Measurements from ENCODE around the gene CYLD.

The CYLD gene

DNA sequence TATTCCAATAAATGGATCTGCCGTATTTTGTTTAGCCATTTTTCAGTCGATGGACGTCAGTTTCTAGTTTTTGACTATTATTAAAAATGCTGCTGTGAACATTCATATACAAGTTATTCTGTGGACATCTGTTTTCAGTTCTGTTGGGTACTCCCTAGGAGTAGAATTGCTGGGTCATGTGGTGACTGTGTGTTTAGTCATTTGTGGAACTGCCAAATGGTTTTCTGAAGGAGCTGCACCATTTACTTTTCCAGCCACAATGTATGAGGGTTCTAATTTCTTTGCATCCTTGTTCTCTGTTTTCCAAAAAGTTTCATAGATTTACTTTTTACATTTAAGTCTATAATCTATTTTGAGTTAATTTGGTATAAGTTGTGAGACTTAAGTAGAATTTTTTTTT, 29.5 kb downstream of the CYLD start:
- no peaks in the 10 kb centered on the region for H3K36me3 ChIP-seq (ENCODE audit: control insufficient read depth in 2 of 2, insufficient read depth in 1 of 2, low read length in 2 of 2)
- no peak for TF ChIP-seq WT1 (tag by site-specific recombination; IDR thresholded peaks at IDR 0.05)
- ChIA-PET CTCF (interaction anchor here (1.7 kb wide), 1 partner anchor 35 kb away, joined by 3 read pairs; no protein-coding TSS in a partner anchor), POLR2A (no interaction called here)
- H3K9me3 ChIP-seq (ENCODE audit: control insufficient read depth, insufficient read depth, low read depth, low read length), result no peaks in the 10 kb centered on the region
- H3K27ac ChIP-seq (ENCODE audit: extremely low read depth, low read depth, low read length), result no peak overlapping the region
- no peaks in the 10 kb centered on the region for H3K4me1 ChIP-seq (ENCODE audit: control insufficient read depth, insufficient read depth, low read length)
- H3K4me3 ChIP-seq (ENCODE audit: low read depth, low read length), result no peak overlapping the region

DNA sequence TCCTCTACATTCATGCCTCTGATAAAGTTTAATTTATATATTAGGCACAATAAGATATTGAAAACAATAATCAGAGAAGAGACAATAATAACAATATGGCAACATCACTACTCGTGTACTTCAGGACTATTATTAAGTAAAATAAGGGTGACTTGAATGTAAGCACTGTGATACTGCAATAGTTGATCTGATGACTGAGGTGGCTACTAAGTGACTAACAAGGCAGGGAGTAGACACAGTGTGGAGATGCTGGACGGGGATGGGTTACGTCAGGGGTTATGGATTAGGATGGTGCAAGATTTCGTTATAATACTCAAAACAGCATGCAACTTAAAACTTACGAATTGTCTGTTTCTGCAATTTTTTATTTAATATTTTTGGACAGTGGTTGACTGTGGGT, 32.5 kb downstream of the CYLD start:
- peaks cover 0 to 7% of the 10 kb centered on the region in 2 experiments; a peak in 1 of 3 replicates for H3K36me3 ChIP-seq (ENCODE audit: control insufficient read depth in 2 of 2, insufficient read depth in 1 of 2, low read length in 2 of 2)
- H3K4me3 ChIP-seq (ENCODE audit: low read depth, low read length), result no peak overlapping the region
- CTCF ChIA-PET, result no interaction called here
- TF ChIP-seq, protein P1, sequence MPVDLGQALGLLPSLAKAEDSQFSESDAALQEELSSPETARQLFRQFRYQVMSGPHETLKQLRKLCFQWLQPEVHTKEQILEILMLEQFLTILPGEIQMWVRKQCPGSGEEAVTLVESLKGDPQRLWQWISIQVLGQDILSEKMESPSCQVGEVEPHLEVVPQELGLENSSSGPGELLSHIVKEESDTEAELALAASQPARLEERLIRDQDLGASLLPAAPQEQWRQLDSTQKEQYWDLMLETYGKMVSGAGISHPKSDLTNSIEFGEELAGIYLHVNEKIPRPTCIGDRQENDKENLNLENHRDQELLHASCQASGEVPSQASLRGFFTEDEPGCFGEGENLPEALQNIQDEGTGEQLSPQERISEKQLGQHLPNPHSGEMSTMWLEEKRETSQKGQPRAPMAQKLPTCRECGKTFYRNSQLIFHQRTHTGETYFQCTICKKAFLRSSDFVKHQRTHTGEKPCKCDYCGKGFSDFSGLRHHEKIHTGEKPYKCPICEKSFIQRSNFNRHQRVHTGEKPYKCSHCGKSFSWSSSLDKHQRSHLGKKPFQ (tag by site-specific recombination; IDR thresholded peaks at IDR 0.05), result no peak
- TF ChIP-seq ZNF626 (tag by site-specific recombination; IDR thresholded peaks at IDR 0.05) (no peak), ZNF624 (tag by site-specific recombination; IDR thresholded peaks at IDR 0.05) (no peak), MZF1 (tag by site-specific recombination; IDR thresholded peaks at IDR 0.05; ENCODE audit: borderline replicate concordance) (no peak), ZNF621 (tag by site-specific recombination; IDR thresholded peaks at IDR 0.05) (no peak), ZNF239 (tag by site-specific recombination; IDR thresholded peaks at IDR 0.05) (no peak), TRIM28 (IDR thresholded peaks at IDR 0.05; ENCODE audit: borderline replicate concordance, low read length) (no peak)
- TF ChIP-seq, protein P2, sequence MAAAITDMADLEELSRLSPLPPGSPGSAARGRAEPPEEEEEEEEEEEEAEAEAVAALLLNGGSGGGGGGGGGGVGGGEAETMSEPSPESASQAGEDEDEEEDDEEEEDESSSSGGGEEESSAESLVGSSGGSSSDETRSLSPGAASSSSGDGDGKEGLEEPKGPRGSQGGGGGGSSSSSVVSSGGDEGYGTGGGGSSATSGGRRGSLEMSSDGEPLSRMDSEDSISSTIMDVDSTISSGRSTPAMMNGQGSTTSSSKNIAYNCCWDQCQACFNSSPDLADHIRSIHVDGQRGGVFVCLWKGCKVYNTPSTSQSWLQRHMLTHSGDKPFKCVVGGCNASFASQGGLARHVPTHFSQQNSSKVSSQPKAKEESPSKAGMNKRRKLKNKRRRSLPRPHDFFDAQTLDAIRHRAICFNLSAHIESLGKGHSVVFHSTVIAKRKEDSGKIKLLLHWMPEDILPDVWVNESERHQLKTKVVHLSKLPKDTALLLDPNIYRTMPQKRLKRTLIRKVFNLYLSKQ (tag by site-specific recombination; IDR thresholded peaks at IDR 0.05; ENCODE audit: borderline replicate concordance), result no peak
- TF ChIP-seq, protein P3, sequence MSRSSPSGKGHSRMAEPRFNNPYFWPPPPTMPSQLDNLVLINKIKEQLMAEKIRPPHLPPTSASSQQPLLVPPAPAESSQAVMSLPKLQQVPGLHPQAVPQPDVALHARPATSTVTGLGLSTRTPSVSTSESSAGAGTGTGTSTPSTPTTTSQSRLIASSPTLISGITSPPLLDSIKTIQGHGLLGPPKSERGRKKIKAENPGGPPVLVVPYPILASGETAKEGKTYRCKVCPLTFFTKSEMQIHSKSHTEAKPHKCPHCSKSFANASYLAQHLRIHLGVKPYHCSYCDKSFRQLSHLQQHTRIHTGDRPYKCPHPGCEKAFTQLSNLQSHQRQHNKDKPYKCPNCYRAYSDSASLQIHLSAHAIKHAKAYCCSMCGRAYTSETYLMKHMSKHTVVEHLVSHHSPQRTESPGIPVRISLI (tag by site-specific recombination; IDR thresholded peaks at IDR 0.05), result no peak
- POLR2A ChIA-PET, result no interaction called here
- no peaks in the 10 kb centered on the region for H3K9me3 ChIP-seq (ENCODE audit: control insufficient read depth, insufficient read depth, low read depth, low read length)
- H3K4me1 ChIP-seq (ENCODE audit: control insufficient read depth, insufficient read depth, low read length), result no peaks in the 10 kb centered on the region
- no peak overlapping the region for H3K27ac ChIP-seq (ENCODE audit: extremely low read depth, low read depth, low read length)

DNA sequence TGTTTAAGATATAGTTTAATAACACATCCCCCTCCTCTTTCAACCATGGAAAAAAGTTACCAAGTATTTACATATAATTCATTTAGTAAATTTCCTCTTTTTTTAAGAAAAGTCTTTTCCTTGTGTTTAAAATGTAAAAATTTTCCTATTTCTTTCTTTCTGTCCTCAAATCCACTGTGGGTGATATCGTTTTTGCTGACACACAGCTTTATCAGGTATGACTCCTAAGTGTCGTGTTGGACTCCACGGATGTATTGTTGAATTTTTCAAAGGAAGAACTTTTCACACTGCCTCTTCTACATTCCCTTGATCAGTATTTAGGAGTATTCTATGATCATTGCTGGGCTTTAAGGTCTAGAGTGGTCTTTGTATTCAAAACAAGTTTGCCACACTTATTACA, 33.1 kb downstream of the CYLD start:
- TF ChIP-seq KLF9 (tag by site-specific recombination; IDR thresholded peaks at IDR 0.05; ENCODE audit: low read depth), result no peak
- no peak for TF ChIP-seq ZNF274 (IDR thresholded peaks at IDR 0.05; ENCODE audit: low read length)
- no peak for TF ChIP-seq ZNF274 (tag by site-specific recombination; IDR thresholded peaks at IDR 0.05; ENCODE audit: borderline replicate concordance)
- TF ChIP-seq ZBTB20 (tag by site-specific recombination; IDR thresholded peaks at IDR 0.05), result no peak
- TF ChIP-seq ZNF266 (tag by site-specific recombination; IDR thresholded peaks at IDR 0.05; ENCODE audit: low read depth), result no peak
- TF ChIP-seq, protein P4, sequence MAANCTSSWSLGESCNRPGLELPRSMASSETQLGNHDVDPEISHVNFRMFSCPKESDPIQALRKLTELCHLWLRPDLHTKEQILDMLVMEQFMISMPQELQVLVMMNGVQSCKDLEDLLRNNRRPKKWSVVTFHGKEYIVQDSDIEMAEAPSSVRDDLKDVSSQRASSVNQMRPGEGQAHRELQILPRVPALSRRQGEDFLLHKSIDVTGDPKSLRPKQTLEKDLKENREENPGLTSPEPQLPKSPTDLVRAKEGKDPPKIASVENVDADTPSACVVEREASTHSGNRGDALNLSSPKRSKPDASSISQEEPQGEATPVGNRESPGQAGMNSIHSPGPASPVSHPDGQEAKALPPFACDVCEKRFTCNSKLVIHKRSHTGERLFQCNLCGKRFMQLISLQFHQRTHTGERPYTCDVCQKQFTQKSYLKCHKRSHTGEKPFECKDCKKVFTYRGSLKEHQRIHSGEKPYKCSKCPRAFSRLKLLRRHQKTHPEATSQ (tag by site-specific recombination; IDR thresholded peaks at IDR 0.05), result no peak
- no peak for TF ChIP-seq ZNF626 (tag by site-specific recombination; IDR thresholded peaks at IDR 0.05)
- TF ChIP-seq ZNF394 (tag by site-specific recombination; IDR thresholded peaks at IDR 0.05; ENCODE audit: borderline replicate concordance), result no peak
- TF ChIP-seq ZBTB17 (tag by site-specific recombination; IDR thresholded peaks at IDR 0.05), result no peak
- TF ChIP-seq, protein P5, sequence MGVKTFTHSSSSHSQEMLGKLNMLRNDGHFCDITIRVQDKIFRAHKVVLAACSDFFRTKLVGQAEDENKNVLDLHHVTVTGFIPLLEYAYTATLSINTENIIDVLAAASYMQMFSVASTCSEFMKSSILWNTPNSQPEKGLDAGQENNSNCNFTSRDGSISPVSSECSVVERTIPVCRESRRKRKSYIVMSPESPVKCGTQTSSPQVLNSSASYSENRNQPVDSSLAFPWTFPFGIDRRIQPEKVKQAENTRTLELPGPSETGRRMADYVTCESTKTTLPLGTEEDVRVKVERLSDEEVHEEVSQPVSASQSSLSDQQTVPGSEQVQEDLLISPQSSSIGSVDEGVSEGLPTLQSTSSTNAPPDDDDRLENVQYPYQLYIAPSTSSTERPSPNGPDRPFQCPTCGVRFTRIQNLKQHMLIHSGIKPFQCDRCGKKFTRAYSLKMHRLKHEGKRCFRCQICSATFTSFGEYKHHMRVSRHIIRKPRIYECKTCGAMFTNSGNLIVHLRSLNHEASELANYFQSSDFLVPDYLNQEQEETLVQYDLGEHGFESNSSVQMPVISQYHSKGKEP (tag by site-specific recombination; IDR thresholded peaks at IDR 0.05), result no peak
- Histone ChIP-seq H3K27ac (ENCODE audit: extremely low read depth, low read depth, low read length) (no peak overlapping the region), H3K4me3 (ENCODE audit: low read depth, low read length) (no peak overlapping the region), H3K9me3 (ENCODE audit: control insufficient read depth, insufficient read depth, low read depth, low read length) (no peaks in the 10 kb centered on the region), H3K36me3 (ENCODE audit: control insufficient read depth in 2 of 2, insufficient read depth in 1 of 2, low read length in 2 of 2) (peaks cover 0 to 12% of the 10 kb centered on the region in 2 experiments; a peak in 1 of 3 replicates), H3K4me1 (ENCODE audit: control insufficient read depth, insufficient read depth, low read length) (no peaks in the 10 kb centered on the region)
- ChIA-PET POLR2A (no interaction called here), CTCF (no interaction called here)

All from HEK293 (cell line).